ENCODE data around the gene FSHR. TPM values are rescaled to one million over a fixed set of nuclear protein-coding genes. Genes with fewer than 3 reads are reported as not detected.

Gene FSHR
- total and polyA plus RNA-seq, 8 donors: not detected

DNA sequence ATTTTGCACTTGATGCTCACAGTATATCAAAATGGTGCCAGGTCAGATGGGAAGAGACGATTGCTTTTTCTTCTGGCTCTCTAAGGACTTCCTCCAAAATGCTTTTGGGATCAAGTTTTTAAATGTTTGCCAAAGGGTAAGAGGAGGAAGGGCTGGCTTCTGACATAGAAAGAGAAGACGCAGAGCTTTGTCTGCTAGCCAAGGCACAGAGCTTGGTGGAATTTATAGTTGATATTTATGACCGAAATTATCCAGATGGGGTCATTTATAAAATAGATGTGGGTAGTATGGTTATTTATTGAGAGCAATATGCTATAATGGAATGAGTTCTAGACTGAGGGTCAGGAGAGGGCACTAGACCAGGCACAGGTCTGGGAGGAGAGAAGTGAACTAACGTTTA, 193.3 kb downstream of the FSHR start:
- H3K36me3 ChIP-seq: no peaks in the 10 kb centered on the region
- H3K4me3 ChIP-seq: no peak overlapping the region
- WGBS, 2 donors: 55 to 70% methylated on average over 4 of the region's 4 CpGs
- ATAC-seq (no peak), FAIRE-seq (no peak), DNase-seq (no peak)
- H3K27ac ChIP-seq: no peak overlapping the region
- intact Hi-C loops (cut with DNase I): no loop called here
- TF ChIP-seq, protein P1, sequence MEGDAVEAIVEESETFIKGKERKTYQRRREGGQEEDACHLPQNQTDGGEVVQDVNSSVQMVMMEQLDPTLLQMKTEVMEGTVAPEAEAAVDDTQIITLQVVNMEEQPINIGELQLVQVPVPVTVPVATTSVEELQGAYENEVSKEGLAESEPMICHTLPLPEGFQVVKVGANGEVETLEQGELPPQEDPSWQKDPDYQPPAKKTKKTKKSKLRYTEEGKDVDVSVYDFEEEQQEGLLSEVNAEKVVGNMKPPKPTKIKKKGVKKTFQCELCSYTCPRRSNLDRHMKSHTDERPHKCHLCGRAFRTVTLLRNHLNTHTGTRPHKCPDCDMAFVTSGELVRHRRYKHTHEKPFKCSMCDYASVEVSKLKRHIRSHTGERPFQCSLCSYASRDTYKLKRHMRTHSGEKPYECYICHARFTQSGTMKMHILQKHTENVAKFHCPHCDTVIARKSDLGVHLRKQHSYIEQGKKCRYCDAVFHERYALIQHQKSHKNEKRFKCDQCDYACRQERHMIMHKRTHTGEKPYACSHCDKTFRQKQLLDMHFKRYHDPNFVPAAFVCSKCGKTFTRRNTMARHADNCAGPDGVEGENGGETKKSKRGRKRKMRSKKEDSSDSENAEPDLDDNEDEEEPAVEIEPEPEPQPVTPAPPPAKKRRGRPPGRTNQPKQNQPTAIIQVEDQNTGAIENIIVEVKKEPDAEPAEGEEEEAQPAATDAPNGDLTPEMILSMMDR (IDR thresholded peaks at IDR 0.05): no peak
- H3K4me1 ChIP-seq: no peaks in the 10 kb centered on the region
- no peaks in the 10 kb centered on the region for H3K9me3 ChIP-seq
- no peaks in the 10 kb centered on the region for H3K27me3 ChIP-seq

GRCh38 chr2:48954935-48955334, 199.4 kb downstream of the FSHR start:
- Histone ChIP-seq H3K4me1 (no peaks in the 10 kb centered on the region), H3K27ac (no peak overlapping the region), H3K27me3 (no peaks in the 10 kb centered on the region), H3K9me3 (no peaks in the 10 kb centered on the region), H3K4me3 (no peak overlapping the region), H3K36me3 (no peaks in the 10 kb centered on the region)
- DNase-seq: no peak
- ATAC-seq: no peak
- TF ChIP-seq, protein P1 (IDR thresholded peaks at IDR 0.05): no peak
- intact Hi-C loops (cut with DNase I): no loop called here
- no peak for FAIRE-seq

DNA sequence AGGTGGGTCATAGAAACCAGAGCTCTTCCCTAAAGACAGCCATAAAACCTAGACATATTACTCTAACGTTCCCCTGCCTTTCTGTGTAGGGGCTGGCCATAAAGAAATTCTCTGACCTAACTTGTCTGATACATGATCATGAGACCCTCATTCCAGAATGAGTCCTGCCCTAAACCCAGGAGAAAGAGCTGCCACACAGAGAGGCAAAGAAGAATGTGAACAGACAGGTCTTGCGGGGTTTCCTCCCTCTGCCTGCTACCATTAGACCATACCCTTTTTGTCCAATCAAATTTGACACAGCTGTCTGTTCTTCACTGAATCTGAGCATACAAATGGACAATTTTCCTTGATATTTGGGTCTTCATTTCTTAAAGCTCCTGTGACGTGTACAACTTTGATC, 200.0 kb downstream of the FSHR start:
- TF ChIP-seq, protein P1 (IDR thresholded peaks at IDR 0.05): no peak
- FAIRE-seq (no peak), DNase-seq (no peak), ATAC-seq (no peak)
- intact Hi-C loops (cut with DNase I): no loop called here
- H3K27me3 ChIP-seq: no peaks in the 10 kb centered on the region
- no peaks in the 10 kb centered on the region for H3K36me3 ChIP-seq
- H3K9me3 ChIP-seq: no peaks in the 10 kb centered on the region
- H3K4me1 ChIP-seq: no peaks in the 10 kb centered on the region
- no peak overlapping the region for H3K4me3 ChIP-seq
- H3K27ac ChIP-seq: no peak overlapping the region
- WGBS, 2 donors: 70 to 74% methylated on average over 3 of the region's 3 CpGs

DNA sequence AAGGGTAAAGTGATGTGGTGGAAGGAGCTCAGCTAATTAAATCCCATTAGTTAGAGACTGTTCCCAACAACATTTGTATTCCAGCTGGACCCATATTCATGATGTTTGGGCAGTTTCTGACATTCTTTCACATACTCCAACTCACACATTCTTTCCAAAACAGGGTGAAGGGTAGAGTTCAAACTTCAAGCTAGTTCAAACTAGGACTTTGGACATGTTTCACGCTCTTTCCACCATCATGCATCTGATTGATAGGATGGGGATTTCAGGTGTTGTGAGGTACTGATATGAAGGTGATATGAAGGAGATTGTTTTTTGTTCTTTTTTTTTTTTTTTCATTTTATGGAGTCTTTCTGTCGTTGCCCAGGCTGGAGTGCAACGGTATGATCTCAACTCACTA, 201.7 kb downstream of the FSHR start:
- no peak for ATAC-seq
- Histone ChIP-seq H3K4me1 (no peaks in the 10 kb centered on the region), H3K4me3 (no peak overlapping the region), H3K27ac (no peak overlapping the region), H3K27me3 (no peaks in the 10 kb centered on the region), H3K9me3 (no peaks in the 10 kb centered on the region), H3K36me3 (no peaks in the 10 kb centered on the region)
- TF ChIP-seq, protein P1 (IDR thresholded peaks at IDR 0.05): no peak
- 72 to 76% methylated on average over 3 of the region's 3 CpGs for WGBS, 2 donors
- no peak for FAIRE-seq
- DNase-seq: no peak
- intact Hi-C loops (cut with DNase I): no loop called here

DNA sequence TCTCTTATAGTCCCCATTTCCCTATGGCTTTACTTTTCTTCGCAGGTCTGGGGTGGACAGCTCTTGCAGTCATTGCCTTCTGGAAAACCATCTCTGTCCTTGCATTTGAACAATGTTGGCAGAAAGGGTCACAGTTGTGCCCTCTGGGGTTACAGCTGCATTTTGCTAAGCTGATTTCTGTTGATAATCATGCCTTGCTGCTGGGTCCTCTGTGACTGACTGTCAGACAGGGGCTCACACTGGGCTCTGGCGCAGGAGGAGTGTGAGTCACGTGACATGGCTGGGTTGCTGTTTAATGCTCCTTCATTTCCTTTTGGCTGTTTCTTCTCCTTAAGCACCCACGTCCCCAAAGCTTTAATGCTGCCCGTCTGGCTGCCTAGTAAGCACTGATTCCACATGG, 202.2 kb downstream of the FSHR start:
- DNase-seq (no peak), FAIRE-seq (no peak), ATAC-seq (no peak)
- H3K27ac ChIP-seq: no peak overlapping the region
- intact Hi-C loops (cut with DNase I): no loop called here
- no peaks in the 10 kb centered on the region for H3K27me3 ChIP-seq
- no peak overlapping the region for H3K4me3 ChIP-seq
- H3K9me3 ChIP-seq: no peaks in the 10 kb centered on the region
- no peaks in the 10 kb centered on the region for H3K36me3 ChIP-seq
- TF ChIP-seq, protein P1 (IDR thresholded peaks at IDR 0.05): no peak
- no peaks in the 10 kb centered on the region for H3K4me1 ChIP-seq
- 57 to 62% methylated on average over 5 of the region's 5 CpGs for WGBS, 2 donors

All from pancreas (tissue), 10 donors.